Osteocyte (in vitro differentiated cells): ENCODE results near the gene FGF12. TPM values are rescaled to one million over a fixed set of nuclear protein-coding genes. Genes with fewer than 3 reads are reported as not detected.
A peak's percentile ranks its signal among the peaks of the same experiment; 100 is the strongest.

ENCODE experiments used
- DNase-seq: peaks from one replicate; pipeline ENCODE4 v3.0.0; 2021; ENCODE audit warnings: mixed read lengths; ENCODE audit not compliant: unreplicated experiment; ENCODE audit errors: extremely low spot score
- H3K27ac Mint-ChIP-seq: one replicate; pipeline ENCODE4 v1.8.0; 2021; ENCODE audit warnings: mild to moderate bottlenecking, mixed read lengths; ENCODE audit not compliant: unreplicated experiment
- H3K27me3 Mint-ChIP-seq: one replicate; pipeline ENCODE4 v1.8.0; 2021; ENCODE audit warnings: mixed read lengths; ENCODE audit not compliant: unreplicated experiment
- H3K36me3 Mint-ChIP-seq: one replicate; pipeline ENCODE4 v1.8.0; 2021; ENCODE audit warnings: mixed read lengths; ENCODE audit not compliant: unreplicated experiment
- H3K4me1 Mint-ChIP-seq: one replicate; pipeline ENCODE4 v1.8.0; 2021; ENCODE audit warnings: mixed read lengths; ENCODE audit not compliant: unreplicated experiment
- H3K4me3 Mint-ChIP-seq: one replicate; pipeline ENCODE4 v1.8.0; 2021; ENCODE audit warnings: mild to moderate bottlenecking, moderate library complexity, mixed read lengths; ENCODE audit not compliant: unreplicated experiment
- H3K9me3 Mint-ChIP-seq: one replicate; pipeline ENCODE4 v1.8.0; 2021; ENCODE audit warnings: mixed read lengths; ENCODE audit not compliant: unreplicated experiment
- CTCF ChIP-seq: fragments of 200-600 bp; sonication (generic); IDR thresholded peaks from 2 replicates; pipeline ENCODE4 v1.5.0; 2021; ENCODE audit warnings: antibody characterized with exemption, mild to moderate bottlenecking, moderate library complexity
- total RNA-seq: library from RNA; stranded (reverse); gene quantifications from 2 replicates; pipeline ENCODE4 v1.2.1, GENCODE V29; 2021

FGF12 gene
- total RNA-seq, 1 donor from 2014 or later = not detected

GRCh38 chr3:192575879-192576506 is 151.3 kb downstream of the FGF12 start:
- no peak overlapping the region for H3K27ac Mint-ChIP-seq
- H3K36me3 Mint-ChIP-seq = no peaks in the 10 kb centered on the region
- no peaks in the 10 kb centered on the region for H3K4me1 Mint-ChIP-seq
- H3K27me3 Mint-ChIP-seq = no peaks in the 10 kb centered on the region
- DNase-seq = no peak
- no peaks in the 10 kb centered on the region for H3K9me3 Mint-ChIP-seq
- TF ChIP-seq CTCF = no peak
- no peak overlapping the region for H3K4me3 Mint-ChIP-seq

- no peaks in the 10 kb centered on the region for H3K9me3 Mint-ChIP-seq
- no peak overlapping the region for H3K27ac Mint-ChIP-seq
- H3K4me3 Mint-ChIP-seq = no peak overlapping the region
- H3K4me1 Mint-ChIP-seq = no peaks in the 10 kb centered on the region
- no peak for TF ChIP-seq CTCF
- no peaks in the 10 kb centered on the region for H3K36me3 Mint-ChIP-seq
- no peak for DNase-seq
- H3K27me3 Mint-ChIP-seq = no peaks in the 10 kb centered on the region
Measured at GRCh38 chr3:192573240-192573639, 154.1 kb downstream of the FGF12 start.

GRCh38 chr3:192570821-192571791 is 156.2 kb downstream of the FGF12 start:
- peaks cover 2% of the 10 kb centered on the region for H3K27me3 Mint-ChIP-seq
- no peak overlapping the region for H3K4me3 Mint-ChIP-seq
- no peaks in the 10 kb centered on the region for H3K9me3 Mint-ChIP-seq
- no peaks in the 10 kb centered on the region for H3K36me3 Mint-ChIP-seq
- no peaks in the 10 kb centered on the region for H3K4me1 Mint-ChIP-seq
- TF ChIP-seq CTCF = no peak
- H3K27ac Mint-ChIP-seq = no peak overlapping the region
- no peak for DNase-seq

- Mint-ChIP-seq H3K4me3 (no peak overlapping the region), H3K36me3 (no peaks in the 10 kb centered on the region), H3K9me3 (no peaks in the 10 kb centered on the region), H3K27ac (no peak overlapping the region), H3K4me1 (no peaks in the 10 kb centered on the region), H3K27me3 (peaks cover 2% of the 10 kb centered on the region)
- DNase-seq = no peak
- no peak for TF ChIP-seq CTCF
Measured at GRCh38 chr3:192570315-192570714, 157.0 kb downstream of the FGF12 start.

- Mint-ChIP-seq H3K4me3 (no peak overlapping the region), H3K4me1 (no peaks in the 10 kb centered on the region), H3K27ac (no peak overlapping the region), H3K36me3 (no peaks in the 10 kb centered on the region), H3K9me3 (no peaks in the 10 kb centered on the region), H3K27me3 (peaks cover 2% of the 10 kb centered on the region)
- DNase-seq = no peak
- TF ChIP-seq CTCF = peak; percentile 85
Measured at GRCh38 chr3:192566706-192567290, 160.5 kb downstream of the FGF12 start.
